Spleen (tissue), 11 donors: ENCODE data around the gene PLAC1. TPM values are rescaled to one million over a fixed set of nuclear protein-coding genes. Genes with fewer than 3 reads are reported as not detected.
A peak's percentile ranks its signal among the peaks of the same experiment; 100 is the strongest.

Source experiments
- DNase-seq: peaks from one replicate; pipeline ENCODE4 v3.0.0-alpha.2; 2020
- H3K27ac ChIP-seq, 8 donors: fragments of 200-600 bp; sonication (generic) in 7 of 8; 1 replicate in 4 of 8; 2 replicates in 4 of 8; pipeline versions ENCODE4 v1.5.0 to v1.8.0; 2016 to 2021; ENCODE audit warnings: inconsistent platforms in 4 of 8, mild to moderate bottlenecking in 4 of 8, moderate library complexity in 1 of 8
- H3K27me3 ChIP-seq, 7 donors: fragments of 200-600 bp; sonication (generic) in 6 of 7; replicated peaks in 1 of 7; 1 replicate in 4 of 7; 2 replicates in 3 of 7; pipeline versions ENCODE4 v1.5.0 to v1.8.0; 2016 to 2021; ENCODE audit warnings: inconsistent platforms in 3 of 7, mild to moderate bottlenecking in 1 of 7
- H3K36me3 ChIP-seq, 6 donors: fragments of 200-600 bp; sonication (generic) in 5 of 6; 1 replicate in 4 of 6; 2 replicates in 2 of 6; pipeline versions ENCODE4 v1.5.0 to v1.8.0; 2016 to 2021; ENCODE audit warnings: inconsistent platforms in 2 of 6
- H3K4me1 ChIP-seq, 6 donors: fragments of 200-600 bp; sonication (generic) in 5 of 6; 1 replicate in 3 of 6; 2 replicates in 3 of 6; pipeline versions ENCODE4 v1.5.0 to v1.8.0; 2016 to 2021; ENCODE audit warnings: inconsistent platforms in 3 of 6
- H3K4me3 ChIP-seq, 8 donors: fragments of 200-600 bp; sonication (generic) in 7 of 8; 1 replicate in 4 of 8; 2 replicates in 4 of 8; pipeline versions ENCODE4 v1.5.0 to v1.8.0; 2016 to 2021; ENCODE audit warnings: inconsistent platforms in 4 of 8, mild to moderate bottlenecking in 4 of 8, moderate library complexity in 2 of 8
- H3K9me3 ChIP-seq, 8 donors: fragments of 200-600 bp; sonication (generic) in 7 of 8; 1 replicate in 4 of 8; 2 replicates in 4 of 8; pipeline versions ENCODE4 v1.5.0 to v1.8.0; 2016 to 2021; ENCODE audit warnings: inconsistent platforms in 4 of 8
- CTCF ChIP-seq, 11 experiments: fragments of 200-600 bp in 7 of 11; fragments of 450-650 bp in 4 of 11; sonication (generic) in 4 of 11; IDR thresholded peaks in 8 of 11; conservative IDR thresholded peaks in 3 of 11; 1 replicate in 7 of 11; 2 replicates in 4 of 11; pipeline versions ENCODE4 v1.4.0 to v1.8.0; 2016 to 2021; ENCODE audit warnings: antibody characterized with exemption in 11 of 11, inconsistent platforms in 4 of 11, mild to moderate bottlenecking in 1 of 11
- POLR2AphosphoS5 ChIP-seq, 3 donors: sonication (generic); formaldehyde crosslinking; IDR thresholded peaks; one replicate each; pipeline ENCODE4 v1.5.1; 2017; ENCODE audit warnings: antibody characterized with exemption in 3 of 3
- WGBS, 5 donors: extraction: QIAGEN DNeasy Blood & Tissue Kit in 3 of 5; methylation state at CpG; one replicate each; pipeline versions ENCODE4 v1.1.5 to v1.1.7; 2013 to 2018; 5-methylcytosine and 5-hydroxymethylcytosine counted together
- intact Hi-C: fragments of 100-400 bp; cut with DNase I; formaldehyde crosslinking; loops from one replicate; pipeline ENCODE4 v1.15.0; 2023; ENCODE audit warnings: low total_unique reads
- microRNA-seq, 3 donors: library from miRNA; unstranded; fragments of <30 nt; microRNA quantifications; one replicate each; pipeline versions ENCODE4 to v1.1.0, GENCODE V29; 2019 to 2020
- polyA plus RNA-seq, 3 donors: library from polyadenylated mRNA; stranded (reverse); fragments of 200-250 nt; gene quantifications; one replicate each; pipeline ENCODE4 v1.2.1, GENCODE V29; 2013
- small RNA-seq, 4 donors: library from RNA; depleted of rRNA; stranded (forward); fragments of <200 nt; gene quantifications; one replicate each; pipeline ENCODE3, GENCODE V24; 2016
- total RNA-seq, 7 donors: library from RNA; depleted of rRNA in 3 of 7; stranded (reverse); fragments of >200 nt in 3 of 7; fragmentation: NEBNext Ultra II Directional in 4 of 7; extraction: Animal tissue kit (Norgen Biotek cat#: 25700) in 4 of 7; gene quantifications; one replicate each; pipeline versions ENCODE4 v1.1.0 to v1.2.1, GENCODE V29; 2016 to 2021
- donor health status: healthy with polysubstance abuse.
- donor health status: DM: no; HTN: no; CAD: no; lungs with moderate emphysema.
- donor health status: DM: no; HTN: no; CAD: no.
- donor health status: Bipolar disorder and iron deficiency.
- donor health status: healthy.
- donor health status: DM: no; HTN: no; CAD: no.
- donor health status: DM: yes; HTN: yes; CAD: no.

Gene PLAC1
- total and polyA plus RNA-seq, 10 donors, result not detected

GRCh38 chrX:134520860-134521390 is 137.3 kb downstream of the PLAC1 start:
- no peaks in the 10 kb centered on the region for H3K9me3 ChIP-seq
- no peaks in the 10 kb centered on the region for H3K4me1 ChIP-seq
- H3K4me3 ChIP-seq, result no peak overlapping the region
- H3K27ac ChIP-seq, result no peak overlapping the region
- intact Hi-C loops, result no loop called here
- no peak for TF ChIP-seq POLR2AphosphoS5 (IDR thresholded peaks at IDR 0.05)
- TF ChIP-seq CTCF (IDR thresholded peaks at IDR 0.05 in 8 of 11, conservative IDR thresholded peaks at IDR 0.05 in 3 of 11), result peak in 8 of 11 experiments; percentile 13 to 45 (median 36)
- WGBS, 5 donors, result 74 to 85% (median 82%) methylated on average over 3 of the region's 3 CpGs
- H3K27me3 ChIP-seq, result no peaks in the 10 kb centered on the region
- H3K36me3 ChIP-seq, result no peaks in the 10 kb centered on the region
- no peak for DNase-seq

Small RNA genes lying within 50 kb of the gene (microRNA-seq; reads per million reads assigned to microRNA genes)
- 12,107 to 22,702 (median 18,607) reads per million in 3 donors for gene MIR424
- gene MIR450A1, result 4.5 to 10.5 (median 6.7) reads per million in 3 donors
- 7.6 to 11.6 (median 9.1) reads per million in 3 donors for gene MIR450A2
- 4.9 to 19.5 (median 6.2) reads per million in 3 donors for gene MIR450B
- 222 to 367 (median 261) reads per million in 3 donors for gene MIR503
- gene MIR542, result 251 to 346 (median 290) reads per million in 3 donors

Small RNA genes lying within 50 kb of the gene (small RNA-seq; reads per million reads assigned to genes)
- 0 reads per million in 4 donors for gene AC004383.1
- 0 reads per million in 4 donors for gene MIR450A1
- gene MIR450A2, result 0 to 0.23 (median 0) reads per million in 4 donors
- gene MIR450B, result 1.7 to 3.6 (median 3.1) reads per million in 4 donors
- gene MIR503, result 0.62 to 2.9 (median 1.7) reads per million in 4 donors
- gene MIR542, result 8.6 to 20.4 (median 15.6) reads per million in 4 donors

Other genes with a start within 250 kb of the PLAC1 start
- 10 to 100 TPM; 14.9 to 28.4 (median 22.5) TPM for gene HPRT1, start 198.3 kb downstream of the PLAC1 start, total RNA-seq
- 10 to 100 TPM; 27.0 to 46.0 (median 45.2) TPM for gene HPRT1, start 198.3 kb downstream of the PLAC1 start, polyA plus RNA-seq
- gene PABIR2, start 138.7 kb upstream of the PLAC1 start, total RNA-seq, result 10 to 100 TPM; 24.7 to 35.0 (median 27.5) TPM
- gene PABIR2, start 138.7 kb upstream of the PLAC1 start, polyA plus RNA-seq, result 10 to 100 TPM; 28.3 to 35.8 (median 34.1) TPM